GM10266 (cell line): ENCODE data around the gene CADPS2.

Experiments
- DNase-seq: peaks from one replicate; pipeline ENCODE4 v3.0.0; 2012; ENCODE audit errors: extremely low spot score
- TF ChIP-seq, protein P1 (sequence below): IDR thresholded peaks from 2 replicates; pipeline ENCODE4 v1.5.1; 2012; ENCODE audit warnings: mild to moderate bottlenecking, low read depth; ENCODE audit not compliant: control insufficient read depth, insufficient read depth; ENCODE audit errors: missing control alignments

Gene CADPS2

DNA sequence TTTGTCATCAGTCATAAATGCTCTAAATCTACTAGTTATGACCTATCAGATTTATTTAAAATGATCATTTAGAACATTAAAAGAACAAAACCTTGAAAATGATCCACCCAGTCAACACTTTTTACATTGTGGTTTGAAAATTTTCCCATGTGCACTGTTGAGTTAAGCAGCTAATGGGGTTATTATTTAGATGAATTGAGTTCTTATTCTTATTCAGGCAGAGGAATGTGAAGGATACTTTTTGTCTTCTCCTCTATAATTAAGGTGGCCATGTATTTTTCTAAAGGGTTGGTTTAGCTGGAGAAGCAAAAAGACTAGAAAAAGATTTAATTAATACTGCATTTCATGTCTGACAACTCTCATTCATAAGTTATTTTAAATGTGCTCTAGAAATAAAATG lies 506.8 kb downstream of the CADPS2 start:
- TF ChIP-seq, protein P1, sequence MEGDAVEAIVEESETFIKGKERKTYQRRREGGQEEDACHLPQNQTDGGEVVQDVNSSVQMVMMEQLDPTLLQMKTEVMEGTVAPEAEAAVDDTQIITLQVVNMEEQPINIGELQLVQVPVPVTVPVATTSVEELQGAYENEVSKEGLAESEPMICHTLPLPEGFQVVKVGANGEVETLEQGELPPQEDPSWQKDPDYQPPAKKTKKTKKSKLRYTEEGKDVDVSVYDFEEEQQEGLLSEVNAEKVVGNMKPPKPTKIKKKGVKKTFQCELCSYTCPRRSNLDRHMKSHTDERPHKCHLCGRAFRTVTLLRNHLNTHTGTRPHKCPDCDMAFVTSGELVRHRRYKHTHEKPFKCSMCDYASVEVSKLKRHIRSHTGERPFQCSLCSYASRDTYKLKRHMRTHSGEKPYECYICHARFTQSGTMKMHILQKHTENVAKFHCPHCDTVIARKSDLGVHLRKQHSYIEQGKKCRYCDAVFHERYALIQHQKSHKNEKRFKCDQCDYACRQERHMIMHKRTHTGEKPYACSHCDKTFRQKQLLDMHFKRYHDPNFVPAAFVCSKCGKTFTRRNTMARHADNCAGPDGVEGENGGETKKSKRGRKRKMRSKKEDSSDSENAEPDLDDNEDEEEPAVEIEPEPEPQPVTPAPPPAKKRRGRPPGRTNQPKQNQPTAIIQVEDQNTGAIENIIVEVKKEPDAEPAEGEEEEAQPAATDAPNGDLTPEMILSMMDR = no peak
- DNase-seq = no peak

DNA sequence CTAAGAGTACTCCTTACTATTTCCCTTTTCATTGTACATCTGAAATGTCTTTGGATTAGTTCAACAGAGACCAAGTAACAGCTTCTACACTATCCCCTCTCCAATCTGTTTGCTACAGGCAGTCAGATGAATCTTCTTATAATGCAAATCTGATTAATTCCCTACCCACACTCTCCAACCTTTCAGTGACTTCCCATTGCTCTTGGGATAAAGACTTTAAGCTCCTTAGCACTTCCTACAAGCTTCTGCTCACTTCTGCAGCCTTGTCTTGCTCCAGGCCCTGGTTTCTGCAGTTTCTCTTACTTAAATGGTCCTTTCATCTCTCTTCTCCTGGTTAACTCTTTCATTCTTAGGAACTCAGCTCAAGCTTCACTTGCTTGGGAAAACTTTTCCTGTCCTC lies 516.5 kb downstream of the CADPS2 start:
- TF ChIP-seq, protein P1 = no peak
- no peak for DNase-seq

DNA sequence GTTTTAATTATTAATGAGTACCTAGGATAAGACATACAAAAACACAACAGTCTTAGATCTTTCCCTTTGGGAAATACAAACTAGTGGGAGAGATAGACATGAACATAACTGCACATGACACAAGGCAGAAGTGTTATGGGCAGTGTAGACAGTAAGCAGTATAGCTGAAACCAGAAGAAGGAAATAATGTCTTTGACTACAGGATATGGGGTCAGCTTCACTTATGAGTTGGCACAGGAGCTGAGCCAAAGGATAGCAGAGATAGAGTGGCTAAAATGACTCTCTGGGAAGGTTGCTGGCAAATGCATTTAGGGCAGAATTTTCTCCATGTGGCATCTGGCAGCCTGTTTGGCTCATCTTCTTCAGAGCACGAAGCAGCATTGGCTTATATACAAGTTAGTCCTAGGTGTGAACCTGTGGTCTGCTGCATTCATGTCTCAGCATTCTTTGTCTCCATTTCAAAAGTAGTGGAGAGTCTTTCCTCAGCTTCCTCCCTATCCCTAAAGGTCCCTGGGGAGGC lies 521.4 kb downstream of the CADPS2 start:
- no peak for DNase-seq
- TF ChIP-seq, protein P1 = no peak

DNA sequence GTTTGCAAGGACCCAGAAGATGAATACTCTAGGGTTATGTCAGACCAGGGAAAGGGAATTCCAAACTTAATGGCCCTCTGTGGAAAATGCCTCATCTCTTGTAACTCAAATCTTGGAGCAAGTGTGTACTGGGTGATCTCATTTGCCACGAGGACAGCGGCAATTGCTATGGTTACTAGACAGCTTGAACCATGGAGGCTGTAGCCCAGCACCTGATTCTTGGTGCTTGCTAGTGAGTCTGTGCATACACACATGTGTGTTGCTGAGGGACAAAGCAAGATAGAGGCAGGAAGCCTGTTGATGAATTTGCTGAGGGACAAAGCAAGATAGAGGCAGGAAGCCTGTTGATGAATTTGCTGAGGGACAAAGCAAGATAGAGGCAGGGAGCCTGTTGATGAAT lies 523.1 kb downstream of the CADPS2 start:
- no peak for DNase-seq
- TF ChIP-seq, protein P1 = no peak

DNA sequence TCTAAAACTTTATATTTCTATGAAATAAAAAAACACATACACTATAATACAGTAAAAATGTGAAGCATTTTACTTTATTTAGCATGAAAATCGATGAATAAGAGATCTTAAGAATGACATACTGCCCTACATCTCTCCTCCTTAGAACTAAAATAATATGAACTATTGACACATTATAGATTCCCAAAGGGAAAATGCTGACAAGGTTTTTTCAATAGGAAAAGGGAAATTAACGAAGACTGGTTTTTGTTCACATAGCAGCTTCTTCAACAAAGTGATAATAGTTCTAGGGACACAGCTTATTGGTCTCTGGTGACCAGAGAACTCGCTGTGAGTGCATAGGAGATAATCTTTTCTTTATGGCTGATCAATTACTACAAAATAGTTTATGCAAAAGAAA lies 523.8 kb downstream of the CADPS2 start:
- TF ChIP-seq, protein P1 = no peak
- no peak for DNase-seq

DNA sequence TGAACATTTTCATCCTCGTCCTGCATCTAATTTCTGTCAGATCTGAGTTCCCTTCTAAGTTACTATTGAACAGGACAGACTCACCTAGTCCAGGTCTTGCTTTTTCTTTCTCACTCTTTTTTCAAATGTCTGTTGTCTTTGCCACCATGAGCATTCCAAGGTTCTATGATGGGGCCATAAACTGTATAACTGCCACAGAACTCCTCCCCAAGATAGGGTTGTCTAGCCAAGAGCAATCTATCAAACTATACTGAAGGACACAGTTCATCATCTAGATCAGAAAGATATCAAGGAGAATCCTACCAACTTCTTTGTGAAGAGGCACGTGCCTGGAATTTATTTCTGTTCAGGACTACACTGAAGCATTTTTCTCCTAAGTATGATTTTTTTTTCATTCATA lies 531.6 kb downstream of the CADPS2 start:
- TF ChIP-seq, protein P1 = no peak
- no peak for DNase-seq

DNA sequence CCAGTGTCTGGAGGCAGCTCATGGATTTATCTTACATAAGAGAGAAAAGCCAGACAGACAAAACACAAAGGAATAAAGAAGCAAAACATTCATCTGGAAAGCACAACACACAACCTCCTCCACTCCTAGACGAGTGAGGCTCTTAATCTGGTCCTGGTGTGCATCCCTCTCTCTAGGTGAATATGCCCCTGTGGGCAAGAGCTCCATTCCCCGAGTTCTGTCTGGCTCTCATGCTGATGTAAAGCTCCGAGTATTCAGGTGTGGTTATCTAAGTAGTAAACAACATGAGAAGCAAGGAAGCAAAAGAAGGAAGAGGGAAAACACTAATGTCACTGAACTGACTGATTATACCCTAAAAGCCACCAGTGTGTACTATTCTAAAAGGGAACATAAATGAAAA lies 533.8 kb downstream of the CADPS2 start:
- DNase-seq = no peak
- TF ChIP-seq, protein P1 = no peak
